SK-N-SH (cell line): ENCODE measurements around the gene EPDR1. TPM values are rescaled to one million over a fixed set of nuclear protein-coding genes. Genes with fewer than 3 reads are reported as not detected.

Source experiments
- CTCF ChIA-PET: fragments of 300-600, 350-600 bp; formaldehyde crosslinking; extraction: SDS; loops from one replicate; lab custom pipeline; 2021; lab: Yijun Ruan, JAX
- POLR2A ChIA-PET: fragments of 350-600 bp; sonication (Branson Sonifier 250); formaldehyde crosslinking; extraction: SDS; loops from one replicate; lab custom pipeline; 2020; ENCODE audit warnings: antibody characterized with exemption, inconsistent platforms; lab: Yijun Ruan, JAX
- DNase-seq: peaks from one replicate; pipeline ENCODE4 v3.0.0; 2012
- H2AFZ ChIP-seq: fragments of 200-600 bp; sonication (generic); 2 replicates; pipeline ENCODE4 v1.8.1; 2016; ENCODE audit warnings: antibody characterized with exemption, mild to moderate bottlenecking, low read depth
- H3F3A ChIP-seq: fragments of 200-600 bp; sonication (generic); replicated peaks from 2 replicates; pipeline ENCODE3; 2016; ENCODE audit warnings: antibody characterized with exemption, mild to moderate bottlenecking; ENCODE audit not compliant: insufficient read depth
- H3K27ac ChIP-seq, 2 experiments: fragments of 200-500 bp in 1 of 2; fragments of 200-600 bp in 1 of 2; sonication (Bioruptor generic) in 1 of 2; sonication (generic), shearing (Covaris generic) in 1 of 2; 2 replicates each; pipeline versions ENCODE4 v1.5.1 to v1.6.1; 2014 to 2016; ENCODE audit warnings: low read depth in 2 of 2, inconsistent platforms in 1 of 2, low read length in 1 of 2, mild to moderate bottlenecking in 1 of 2, mixed read lengths in 1 of 2
- H3K27me3 ChIP-seq: fragments of 200-600 bp; sonication (generic), shearing (Covaris generic); 2 replicates; pipeline ENCODE4 v1.6.1; 2016; ENCODE audit warnings: mixed run types; ENCODE audit not compliant: insufficient read depth
- H3K36me3 ChIP-seq, 2 experiments: fragments of 200-500 bp in 1 of 2; fragments of 200-600 bp in 1 of 2; sonication (Bioruptor generic) in 1 of 2; sonication (generic) in 1 of 2; replicated peaks in 1 of 2; 2 replicates each; pipeline versions ENCODE3 to v1.5.1; 2014 to 2016; ENCODE audit warnings: low read length in 1 of 2, mild to moderate bottlenecking in 1 of 2; ENCODE audit not compliant: insufficient read depth in 2 of 2, control insufficient read depth in 1 of 2
- H3K4me1 ChIP-seq, 2 experiments: fragments of 200-500 bp in 1 of 2; fragments of 200-600 bp in 1 of 2; sonication (Bioruptor generic) in 1 of 2; sonication (generic), shearing (Covaris generic) in 1 of 2; 2 replicates each; pipeline versions ENCODE4 v1.5.1 to v1.6.1; 2014 to 2016; ENCODE audit warnings: low read depth in 1 of 2, low read length in 1 of 2, mixed run types in 1 of 2; ENCODE audit not compliant: insufficient read depth in 2 of 2, control insufficient read depth in 1 of 2
- H3K4me2 ChIP-seq: fragments of 200-600 bp; sonication (generic), shearing (Covaris generic); 2 replicates; pipeline ENCODE4 v1.6.1; 2017; ENCODE audit warnings: mixed run types
- H3K4me3 ChIP-seq, 2 experiments: fragments of 200-500 bp in 1 of 2; fragments of 200-600 bp in 1 of 2; sonication (Bioruptor generic) in 1 of 2; sonication (generic), shearing (Covaris generic) in 1 of 2; 2 replicates each; pipeline versions ENCODE4 v1.5.1 to v1.8.1; 2014 to 2016; ENCODE audit warnings: low read depth in 2 of 2, inconsistent platforms in 1 of 2, low read length in 1 of 2, mild to moderate bottlenecking in 1 of 2, mixed read lengths in 1 of 2, moderate library complexity in 1 of 2
- H3K79me2 ChIP-seq: fragments of 200-600 bp; sonication (generic); 2 replicates; pipeline ENCODE4 v1.8.1; 2017; ENCODE audit warnings: mild to moderate bottlenecking; ENCODE audit not compliant: insufficient read depth
- H3K9ac ChIP-seq: fragments of 200-600 bp; sonication (generic); 2 replicates; pipeline ENCODE4 v1.6.1; 2017; ENCODE audit warnings: mixed run types
- H3K9me2 ChIP-seq: fragments of 200-600 bp; sonication (generic); 2 replicates; pipeline ENCODE4 v1.6.1; 2017; ENCODE audit warnings: mixed run types
- H3K9me3 ChIP-seq: fragments of 200-600 bp; sonication (generic); 2 replicates; pipeline ENCODE4 v1.6.1; 2017; ENCODE audit warnings: mixed run types, mild to moderate bottlenecking, moderate library complexity
- H4K20me1 ChIP-seq: fragments of 200-600 bp; sonication (generic); 2 replicates; pipeline ENCODE4 v1.6.1; 2017; ENCODE audit warnings: mild to moderate bottlenecking, mixed run types; ENCODE audit not compliant: insufficient read depth
- CHD2 ChIP-seq: fragments of 150-350 bp; IDR thresholded peaks from 2 replicates; pipeline ENCODE4 v1.6.1; 2018; ENCODE audit warnings: low read length; ENCODE audit not compliant: partially characterized antibody
- ELF1 ChIP-seq: IDR thresholded peaks from 2 replicates; pipeline ENCODE4 v1.4.0; 2012
- EP300 ChIP-seq, 2 experiments: IDR thresholded peaks; 2 replicates each; pipeline versions ENCODE4 v1.4.0 to v1.6.1; 2012; ENCODE audit warnings: borderline replicate concordance in 1 of 2, low read depth in 1 of 2, low read length in 1 of 2
- FOSL2 ChIP-seq: IDR thresholded peaks from 2 replicates; pipeline ENCODE4 v1.4.0; 2012; ENCODE audit warnings: low read depth, mild to moderate bottlenecking, moderate library complexity, borderline replicate concordance
- FOXM1 ChIP-seq: IDR thresholded peaks from 2 replicates; pipeline ENCODE4 v1.4.0; 2012; ENCODE audit warnings: low read depth, mild to moderate bottlenecking
- GABPA ChIP-seq: IDR thresholded peaks from 2 replicates; pipeline ENCODE4 v1.4.0; 2012; ENCODE audit warnings: low read depth, mild to moderate bottlenecking
- GATA2 ChIP-seq: sonication (generic); formaldehyde crosslinking; IDR thresholded peaks from 2 replicates; pipeline ENCODE4 v1.5.0; 2020; ENCODE audit warnings: mild to moderate bottlenecking, missing genetic modification reagents
- MEF2A ChIP-seq: IDR thresholded peaks from 2 replicates; pipeline ENCODE4 v1.4.0; 2012; ENCODE audit warnings: low read depth, borderline replicate concordance
- NFIC ChIP-seq: IDR thresholded peaks from 2 replicates; pipeline ENCODE4 v1.4.0; 2012; ENCODE audit warnings: borderline replicate concordance
- NRF1 ChIP-seq: IDR thresholded peaks from 2 replicates; pipeline ENCODE4 v1.6.1; 2012; ENCODE audit warnings: low read depth, mild to moderate bottlenecking, low read length
- POLR2AphosphoS5 ChIP-seq: IDR thresholded peaks from 2 replicates; pipeline ENCODE4 v1.6.1; 2012; ENCODE audit warnings: low read depth, low read length
- RAD21 ChIP-seq: IDR thresholded peaks from 2 replicates; pipeline ENCODE4 v1.6.1; 2012; ENCODE audit warnings: mild to moderate bottlenecking, low read length
- RFX5 ChIP-seq: IDR thresholded peaks from 2 replicates; pipeline ENCODE4 v1.6.1; 2012; ENCODE audit warnings: mild to moderate bottlenecking, improper control_type of control experiment, low read length
- RXRA ChIP-seq: IDR thresholded peaks from 2 replicates; pipeline ENCODE4 v1.4.0; 2012; ENCODE audit warnings: low read depth, mild to moderate bottlenecking, borderline replicate concordance
- SMC3 ChIP-seq: IDR thresholded peaks from 2 replicates; pipeline ENCODE4 v1.6.1; 2012; ENCODE audit warnings: low read depth, low read length, improper control_type of control experiment
- TEAD4 ChIP-seq: IDR thresholded peaks from 2 replicates; pipeline ENCODE4 v1.4.0; 2012; ENCODE audit warnings: mild to moderate bottlenecking, borderline replicate concordance; ENCODE audit not compliant: insufficient read depth
- YY1 ChIP-seq: IDR thresholded peaks from 2 replicates; pipeline ENCODE4 v1.4.0; 2012; ENCODE audit warnings: low read depth, mild to moderate bottlenecking
- WGBS: methylation state at CpG from one replicate; pipeline ENCODE4 v1.1.6; 2017; ENCODE audit warnings: low lambda C conversion rate; 5-methylcytosine and 5-hydroxymethylcytosine counted together
- polyA plus RNA-seq, 3 experiments: library from polyadenylated mRNA; depleted of rRNA; stranded (reverse); fragments of >200 nt; gene quantifications; 2 replicates each; pipeline ENCODE4 v1.2.3, GENCODE V29; 2012
- TF ChIP-seq, protein P1 (sequence below): IDR thresholded peaks from 2 replicates; pipeline ENCODE4 v1.4.0; 2012; ENCODE audit warnings: low read depth, borderline replicate concordance
- TF ChIP-seq, protein P2 (sequence below): IDR thresholded peaks from 2 replicates; pipeline ENCODE4 v1.4.0; 2012; ENCODE audit warnings: low read depth
- TF ChIP-seq, protein P3 (sequence below): fragments of 200-600 bp; sonication (generic); IDR thresholded peaks from 2 replicates; pipeline ENCODE4 v1.6.1; 2017; ENCODE audit warnings: antibody characterized with exemption, mild to moderate bottlenecking, moderate library complexity
- TF ChIP-seq, protein P4 (sequence below): fragments of 150-350 bp; IDR thresholded peaks from 2 replicates; pipeline ENCODE4 v1.6.1; 2016; ENCODE audit warnings: mild to moderate bottlenecking, low read depth, low read length

EPDR1 gene
- polyA plus RNA-seq, 1 of the 3 experiments (the other 2 are of a cell fraction), result 7.4 TPM

DNA sequence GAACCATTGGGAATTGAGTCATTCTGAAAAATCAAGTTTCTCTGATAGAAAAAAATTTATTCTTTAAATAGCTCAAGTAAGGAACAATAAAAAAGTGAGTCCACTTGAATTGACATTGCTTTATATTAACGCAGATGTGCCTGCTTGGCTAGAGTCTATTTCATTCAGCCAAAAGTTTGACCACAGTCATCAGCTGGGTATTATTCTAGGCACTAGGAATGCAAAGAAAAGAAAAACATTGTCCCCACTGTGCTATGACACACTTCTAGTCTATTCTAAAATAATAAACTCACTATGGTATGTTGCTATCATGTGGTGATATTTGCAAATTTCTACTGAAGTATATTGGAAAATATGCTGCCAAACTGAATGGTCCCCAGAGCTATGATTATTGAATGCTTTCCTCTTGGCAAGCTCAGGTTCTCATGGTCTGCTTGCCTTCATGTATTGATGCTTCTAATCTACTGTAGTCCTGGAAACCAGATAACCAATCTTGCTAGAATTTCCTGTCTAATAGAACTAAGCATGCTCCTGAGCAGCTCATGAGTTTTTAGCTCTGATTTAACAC, 12.1 kb upstream of the EPDR1 start:
- Histone ChIP-seq H3K36me3 (no peaks in the 10 kb centered on the region), H3K9ac (no peak overlapping the region), H4K20me1 (no peaks in the 10 kb centered on the region), H3K27ac (no peak overlapping the region; a peak in 2 of 4 replicates), H3K4me2 (no peak overlapping the region), H3K9me3 (no peaks in the 10 kb centered on the region), H2AFZ (no peak overlapping the region), H3K4me3 (no peak overlapping the region), H3K27me3 (no peaks in the 10 kb centered on the region), H3K4me1 (no peaks in the 10 kb centered on the region; a peak in 1 of 4 replicates), H3K79me2 (no peaks in the 10 kb centered on the region), H3K9me2 (no peaks in the 10 kb centered on the region), H3F3A (peaks cover 4% of the 10 kb centered on the region)
- no peak for DNase-seq
- POLR2A ChIA-PET, result no interaction called here
- CTCF ChIA-PET, result interaction anchor here (0.8 to 11.8 kb wide), 8 partner anchors 9 to 466 kb away, joined by 3 to 280 read pairs (median 4); partner anchors contain the start of genes EPDR1 and SFRP4
- TF ChIP-seq RXRA, result no peak
- TF ChIP-seq, protein P1, sequence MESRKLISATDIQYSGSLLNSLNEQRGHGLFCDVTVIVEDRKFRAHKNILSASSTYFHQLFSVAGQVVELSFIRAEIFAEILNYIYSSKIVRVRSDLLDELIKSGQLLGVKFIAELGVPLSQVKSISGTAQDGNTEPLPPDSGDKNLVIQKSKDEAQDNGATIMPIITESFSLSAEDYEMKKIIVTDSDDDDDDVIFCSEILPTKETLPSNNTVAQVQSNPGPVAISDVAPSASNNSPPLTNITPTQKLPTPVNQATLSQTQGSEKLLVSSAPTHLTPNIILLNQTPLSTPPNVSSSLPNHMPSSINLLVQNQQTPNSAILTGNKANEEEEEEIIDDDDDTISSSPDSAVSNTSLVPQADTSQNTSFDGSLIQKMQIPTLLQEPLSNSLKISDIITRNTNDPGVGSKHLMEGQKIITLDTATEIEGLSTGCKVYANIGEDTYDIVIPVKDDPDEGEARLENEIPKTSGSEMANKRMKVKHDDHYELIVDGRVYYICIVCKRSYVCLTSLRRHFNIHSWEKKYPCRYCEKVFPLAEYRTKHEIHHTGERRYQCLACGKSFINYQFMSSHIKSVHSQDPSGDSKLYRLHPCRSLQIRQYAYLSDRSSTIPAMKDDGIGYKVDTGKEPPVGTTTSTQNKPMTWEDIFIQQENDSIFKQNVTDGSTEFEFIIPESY, result no peak
- TF ChIP-seq SMC3, result no peak
- TF ChIP-seq NFIC, result no peak
- TF ChIP-seq CHD2, result no peak
- TF ChIP-seq NRF1, result no peak
- TF ChIP-seq FOSL2, result no peak
- TF ChIP-seq YY1, result no peak
- no peak for TF ChIP-seq EP300 (IDR thresholded peaks at IDR 0.05; ENCODE audit: borderline replicate concordance in 1 of 2, low read depth in 1 of 2, low read length in 1 of 2)
- TF ChIP-seq TEAD4, result no peak
- TF ChIP-seq POLR2AphosphoS5, result no peak
- TF ChIP-seq GABPA, result no peak
- no peak for TF ChIP-seq RFX5
- TF ChIP-seq FOXM1, result no peak
- 61% methylated on average over 1 of the region's 1 CpG for WGBS

DNA sequence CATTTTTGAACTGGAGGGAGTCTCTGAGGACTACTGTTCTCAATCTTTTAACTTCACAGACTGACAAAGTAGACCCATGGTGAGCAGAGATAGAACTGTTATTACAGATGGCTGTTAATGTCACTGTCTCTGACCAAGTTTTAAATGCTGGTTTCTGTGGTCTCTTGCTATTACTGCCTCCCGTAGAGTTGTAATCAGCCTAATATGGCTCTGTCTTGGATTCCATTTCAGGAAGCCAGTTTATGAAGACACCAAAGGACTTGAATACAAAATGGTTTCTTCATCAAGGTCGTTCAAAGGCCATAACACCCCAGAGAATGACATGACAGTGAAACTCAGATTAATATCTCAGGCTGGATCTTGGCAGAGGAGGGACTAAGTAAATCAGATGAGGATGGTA, 7.7 kb upstream of the EPDR1 start:
- Histone ChIP-seq H3K27me3 (peaks cover 26% of the 10 kb centered on the region; the same call in 1 of the 2 replicates), H3K9ac (no peak overlapping the region), H3K36me3 (no peaks in the 10 kb centered on the region), H3K27ac (no peak overlapping the region), H3K79me2 (no peaks in the 10 kb centered on the region), H4K20me1 (no peaks in the 10 kb centered on the region), H3K4me3 (no peak overlapping the region), H3F3A (peaks cover 4% of the 10 kb centered on the region), H3K4me2 (no peak overlapping the region), H3K4me1 (peaks cover 0 to 14% of the 10 kb centered on the region in 2 experiments; a peak in 2 of 4 replicates), H3K9me2 (no peaks in the 10 kb centered on the region), H3K9me3 (no peaks in the 10 kb centered on the region), H2AFZ (no peak overlapping the region)
- DNase-seq, result no peak
- ChIA-PET POLR2A (no interaction called here), CTCF (interaction anchor here (0.8 to 16.2 kb wide), 4 partner anchors 8 to 303 kb away, joined by 3 to 280 read pairs (median 10); partner anchors contain the start of gene EPDR1)
- 34% methylated on average over 2 of the region's 2 CpGs for WGBS
- TF ChIP-seq RXRA, result no peak
- TF ChIP-seq ELF1, result no peak
- TF ChIP-seq, protein P2, sequence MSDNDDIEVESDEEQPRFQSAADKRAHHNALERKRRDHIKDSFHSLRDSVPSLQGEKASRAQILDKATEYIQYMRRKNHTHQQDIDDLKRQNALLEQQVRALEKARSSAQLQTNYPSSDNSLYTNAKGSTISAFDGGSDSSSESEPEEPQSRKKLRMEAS, result no peak
- no peak for TF ChIP-seq POLR2AphosphoS5
- no peak for TF ChIP-seq MEF2A
- TF ChIP-seq, protein P3, sequence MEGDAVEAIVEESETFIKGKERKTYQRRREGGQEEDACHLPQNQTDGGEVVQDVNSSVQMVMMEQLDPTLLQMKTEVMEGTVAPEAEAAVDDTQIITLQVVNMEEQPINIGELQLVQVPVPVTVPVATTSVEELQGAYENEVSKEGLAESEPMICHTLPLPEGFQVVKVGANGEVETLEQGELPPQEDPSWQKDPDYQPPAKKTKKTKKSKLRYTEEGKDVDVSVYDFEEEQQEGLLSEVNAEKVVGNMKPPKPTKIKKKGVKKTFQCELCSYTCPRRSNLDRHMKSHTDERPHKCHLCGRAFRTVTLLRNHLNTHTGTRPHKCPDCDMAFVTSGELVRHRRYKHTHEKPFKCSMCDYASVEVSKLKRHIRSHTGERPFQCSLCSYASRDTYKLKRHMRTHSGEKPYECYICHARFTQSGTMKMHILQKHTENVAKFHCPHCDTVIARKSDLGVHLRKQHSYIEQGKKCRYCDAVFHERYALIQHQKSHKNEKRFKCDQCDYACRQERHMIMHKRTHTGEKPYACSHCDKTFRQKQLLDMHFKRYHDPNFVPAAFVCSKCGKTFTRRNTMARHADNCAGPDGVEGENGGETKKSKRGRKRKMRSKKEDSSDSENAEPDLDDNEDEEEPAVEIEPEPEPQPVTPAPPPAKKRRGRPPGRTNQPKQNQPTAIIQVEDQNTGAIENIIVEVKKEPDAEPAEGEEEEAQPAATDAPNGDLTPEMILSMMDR, result no peak
- no peak for TF ChIP-seq NFIC
- TF ChIP-seq, protein P1, result no peak
- TF ChIP-seq TEAD4, result no peak
- TF ChIP-seq, protein P4, sequence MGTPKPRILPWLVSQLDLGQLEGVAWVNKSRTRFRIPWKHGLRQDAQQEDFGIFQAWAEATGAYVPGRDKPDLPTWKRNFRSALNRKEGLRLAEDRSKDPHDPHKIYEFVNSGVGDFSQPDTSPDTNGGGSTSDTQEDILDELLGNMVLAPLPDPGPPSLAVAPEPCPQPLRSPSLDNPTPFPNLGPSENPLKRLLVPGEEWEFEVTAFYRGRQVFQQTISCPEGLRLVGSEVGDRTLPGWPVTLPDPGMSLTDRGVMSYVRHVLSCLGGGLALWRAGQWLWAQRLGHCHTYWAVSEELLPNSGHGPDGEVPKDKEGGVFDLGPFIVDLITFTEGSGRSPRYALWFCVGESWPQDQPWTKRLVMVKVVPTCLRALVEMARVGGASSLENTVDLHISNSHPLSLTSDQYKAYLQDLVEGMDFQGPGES, result no peak
- no peak for TF ChIP-seq RAD21
- TF ChIP-seq YY1, result no peak
- TF ChIP-seq GATA2, result no peak
- no peak for TF ChIP-seq RFX5
